Stimulated activated CD8-positive, alpha-beta memory T cell treated with anti-CD3 and anti-CD28 coated beads, Interleukin-7, amount 100 ng/mL, for 4 hours (primary cell): Measurements from ENCODE around the gene IGFBP5.

ENCODE experiments used
- DNase-seq, 2 donors: peaks; one replicate each; pipeline ENCODE4 v3.0.0-alpha.2; 2020; ENCODE audit warnings: low read depth in 2 of 2

Gene IGFBP5, protein sequence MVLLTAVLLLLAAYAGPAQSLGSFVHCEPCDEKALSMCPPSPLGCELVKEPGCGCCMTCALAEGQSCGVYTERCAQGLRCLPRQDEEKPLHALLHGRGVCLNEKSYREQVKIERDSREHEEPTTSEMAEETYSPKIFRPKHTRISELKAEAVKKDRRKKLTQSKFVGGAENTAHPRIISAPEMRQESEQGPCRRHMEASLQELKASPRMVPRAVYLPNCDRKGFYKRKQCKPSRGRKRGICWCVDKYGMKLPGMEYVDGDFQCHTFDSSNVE

DNA sequence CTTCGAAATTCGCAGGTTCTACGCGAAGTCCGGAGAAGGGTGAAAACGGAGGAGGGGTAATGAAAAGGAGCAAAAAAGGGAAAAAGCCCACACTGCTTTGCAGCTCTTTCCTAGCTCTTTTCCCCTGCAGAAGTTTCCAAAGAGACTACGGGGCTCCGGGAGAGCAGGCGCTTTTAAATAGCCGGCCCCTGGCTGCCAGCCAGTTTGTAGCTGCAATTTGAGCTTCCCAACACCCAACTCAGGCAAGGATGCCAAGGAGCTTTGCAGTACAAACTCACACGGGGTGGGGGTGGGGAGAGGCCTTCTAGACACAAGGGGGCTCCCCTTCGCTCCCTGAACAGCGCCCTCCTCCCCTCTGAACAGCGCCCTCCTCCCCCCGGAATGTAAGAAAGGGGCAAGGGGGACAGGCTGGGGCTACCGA lies at the start of gene IGFBP5:
Gene IGFBP5 (minus strand): TSS at position 149 of the 421 bp plus-strand sequence. CDS start 774 bp downstream, outside the sequence.
- no peak for DNase-seq

GRCh38 chr2:216743781-216744180 lies 48.4 kb upstream of the IGFBP5 start:
- no peak for DNase-seq

DNA sequence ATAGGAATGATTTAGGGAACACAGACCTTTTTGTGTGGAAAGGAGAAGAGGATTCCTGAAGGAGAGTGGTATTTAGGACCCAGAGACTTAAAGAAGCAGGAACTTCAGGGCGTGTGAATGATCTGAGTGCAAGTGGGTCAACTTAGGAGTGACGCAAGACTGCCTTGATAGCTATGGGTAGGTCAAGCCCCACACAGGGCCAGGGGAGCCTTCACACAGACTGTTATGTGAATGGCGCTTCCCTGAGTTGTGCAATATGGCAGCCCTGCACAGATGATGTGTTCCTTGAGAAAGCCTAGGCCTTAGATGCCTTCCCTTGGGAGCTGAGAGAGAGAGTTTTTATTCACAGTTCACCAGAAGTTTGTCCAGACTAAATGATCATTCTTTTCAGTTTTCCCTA lies 47.1 kb upstream of the IGFBP5 start:
- DNase-seq, result no peak

GRCh38 chr2:216741223-216741593 lies 45.9 kb upstream of the IGFBP5 start:
- DNase-seq, result no peak

DNA sequence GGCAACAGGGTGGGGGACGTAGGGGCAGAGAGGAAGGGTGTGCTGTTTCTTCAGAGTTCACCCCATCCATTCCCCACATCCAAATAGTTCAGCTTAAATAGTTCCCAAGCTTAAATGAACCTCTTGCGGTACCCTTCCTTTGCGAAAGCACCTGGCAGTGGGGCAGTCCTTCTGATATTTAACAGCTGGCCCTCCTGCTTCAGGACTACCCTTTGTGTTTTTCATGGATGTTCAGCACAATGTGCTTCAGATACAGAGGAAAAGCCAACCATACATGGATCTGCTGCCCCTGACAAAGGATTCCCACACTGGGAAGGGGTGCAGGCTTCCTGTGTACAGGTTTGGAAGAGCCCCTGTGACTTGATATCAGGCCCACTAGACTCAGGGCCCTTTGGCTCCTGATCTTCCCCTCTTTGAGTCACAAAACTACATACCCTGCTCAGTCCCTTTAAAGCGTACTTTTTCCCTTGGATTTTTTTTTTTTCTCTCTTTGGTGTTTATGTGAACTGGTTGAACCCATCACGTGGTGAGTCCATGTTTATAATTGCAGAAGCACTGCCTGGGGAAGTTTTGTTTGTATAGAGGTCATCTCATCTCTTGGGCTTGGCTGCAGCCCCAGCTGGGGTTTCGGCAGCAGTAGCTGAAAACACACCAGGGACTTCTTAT lies 45.3 kb upstream of the IGFBP5 start:
- no peak for DNase-seq

DNA sequence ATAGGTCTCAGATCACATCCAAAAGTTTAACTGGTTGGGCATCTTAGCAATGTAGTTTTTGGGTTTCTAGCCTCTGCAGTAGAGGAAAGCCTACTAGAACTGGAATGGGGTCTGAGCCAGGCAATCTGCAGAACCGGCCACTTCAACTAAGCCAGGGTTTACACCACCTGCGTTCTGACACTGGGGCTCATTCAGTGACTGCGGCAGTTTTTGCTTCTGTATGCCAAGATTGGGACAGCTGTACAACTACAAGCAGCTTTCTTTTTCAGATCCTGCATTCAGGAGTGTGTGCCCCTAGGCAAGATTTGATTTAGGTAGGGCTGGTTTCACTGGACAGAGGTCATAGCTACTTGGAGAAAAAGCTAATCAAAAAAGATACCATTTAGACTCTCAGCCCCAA lies 43.7 kb upstream of the IGFBP5 start:
- DNase-seq, result no peak

DNA sequence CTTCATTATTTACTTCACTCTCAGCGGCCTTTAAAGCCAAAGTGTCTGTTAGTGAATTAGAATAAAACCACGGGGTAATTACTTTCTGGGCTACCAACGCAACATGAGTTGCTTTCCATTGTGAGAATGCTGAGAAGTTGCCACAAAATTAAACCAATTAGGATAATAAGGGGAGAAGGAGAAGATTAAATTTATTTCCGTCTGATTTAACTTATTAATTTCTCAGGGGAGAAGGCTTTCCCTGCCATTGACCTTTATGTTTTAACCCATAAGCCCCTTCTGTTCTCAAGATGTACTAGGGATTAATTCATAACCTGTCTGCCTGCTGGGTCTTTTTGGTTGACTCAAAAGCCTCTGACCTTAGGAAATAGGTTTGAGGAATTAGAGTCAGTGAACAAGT lies 42.3 kb upstream of the IGFBP5 start:
- DNase-seq, result no peak

GRCh38 chr2:216736326-216736725 lies 41.0 kb upstream of the IGFBP5 start:
- no peak for DNase-seq

DNA sequence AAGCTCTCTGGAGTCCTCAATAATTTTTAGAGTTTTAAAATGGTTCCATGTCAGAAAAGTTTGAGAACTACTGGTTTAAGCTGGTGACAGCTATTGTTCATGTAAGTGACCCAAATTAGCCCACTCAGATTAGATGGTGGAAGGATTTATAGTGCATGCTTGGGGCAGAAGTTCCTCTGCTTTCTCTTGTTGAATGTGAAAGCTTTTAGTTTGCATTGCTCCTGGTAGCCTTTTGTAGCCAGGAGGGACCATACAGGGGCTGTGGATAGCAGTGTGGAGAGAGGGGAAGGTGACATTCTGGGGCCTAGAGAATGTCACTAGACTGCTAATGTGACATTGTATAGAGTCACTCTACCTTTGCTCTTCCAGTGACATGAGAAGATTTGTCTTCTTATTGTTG lies 40.3 kb upstream of the IGFBP5 start:
- DNase-seq, result no peak

- DNase-seq, result no peak
Observed at GRCh38 chr2:216735086-216735485, 39.7 kb upstream of the IGFBP5 start.

DNA sequence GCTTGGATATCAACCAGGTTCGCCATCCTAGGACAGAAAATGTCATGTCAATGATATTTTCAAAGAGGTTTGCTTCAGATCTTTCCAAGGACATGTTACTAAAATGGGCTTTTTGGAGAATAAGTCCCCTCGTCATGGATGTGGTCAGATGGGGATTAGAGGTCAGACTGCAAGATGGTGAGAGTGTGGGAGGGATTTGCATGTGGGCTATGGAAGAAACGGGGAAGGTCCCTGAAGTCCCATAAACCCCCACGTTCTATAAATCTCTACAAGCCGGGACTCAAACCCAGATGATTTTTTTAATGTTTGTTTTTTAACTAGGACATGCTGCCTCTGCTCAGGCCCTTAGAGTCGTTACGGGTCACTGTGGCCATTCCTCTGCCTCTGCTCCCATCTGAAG lies 37.7 kb upstream of the IGFBP5 start:
- DNase-seq, result no peak

GRCh38 chr2:216732334-216732733 lies 37.0 kb upstream of the IGFBP5 start:
- no peak for DNase-seq

DNA sequence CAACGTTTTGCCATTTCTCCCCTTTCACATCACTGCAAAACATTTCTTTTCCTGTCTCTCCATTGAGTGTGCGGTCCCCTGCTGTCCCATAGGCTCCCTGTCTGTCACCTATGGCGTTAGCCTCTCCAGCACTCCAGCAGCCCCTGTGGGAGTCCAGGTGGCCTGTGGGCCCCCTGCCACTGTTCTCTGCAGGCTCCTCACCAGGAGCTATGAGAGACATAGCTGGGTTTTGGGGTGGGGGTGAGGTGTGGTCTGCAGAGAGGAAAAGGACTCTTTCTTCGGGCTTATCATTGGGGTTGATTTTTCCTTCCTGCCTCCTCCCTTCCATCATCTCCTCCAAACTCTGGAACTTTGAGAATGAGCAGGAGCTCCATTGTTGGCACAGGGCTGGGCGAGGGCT lies 36.1 kb upstream of the IGFBP5 start:
- no peak for DNase-seq

DNA sequence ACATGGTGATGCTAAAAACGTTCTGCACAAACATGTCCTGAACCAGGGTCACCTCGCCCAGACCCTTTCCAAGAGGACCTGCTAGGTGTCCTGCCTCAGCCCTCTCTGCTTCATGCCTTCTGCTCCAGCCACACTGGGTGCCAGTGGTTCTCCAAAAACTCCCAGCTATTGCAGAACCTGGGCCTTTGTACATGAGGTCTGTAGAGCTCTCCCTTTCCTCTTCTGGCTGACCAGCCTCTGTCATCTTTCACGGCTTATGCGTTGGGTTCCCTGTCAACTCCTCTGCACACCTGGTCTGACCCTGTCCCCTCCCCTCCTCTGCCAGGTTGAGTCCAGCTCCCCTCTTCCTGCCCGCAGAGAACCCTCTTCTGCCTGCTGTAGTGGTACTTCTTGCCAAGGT lies 35.5 kb upstream of the IGFBP5 start:
- DNase-seq, result no peak

DNA sequence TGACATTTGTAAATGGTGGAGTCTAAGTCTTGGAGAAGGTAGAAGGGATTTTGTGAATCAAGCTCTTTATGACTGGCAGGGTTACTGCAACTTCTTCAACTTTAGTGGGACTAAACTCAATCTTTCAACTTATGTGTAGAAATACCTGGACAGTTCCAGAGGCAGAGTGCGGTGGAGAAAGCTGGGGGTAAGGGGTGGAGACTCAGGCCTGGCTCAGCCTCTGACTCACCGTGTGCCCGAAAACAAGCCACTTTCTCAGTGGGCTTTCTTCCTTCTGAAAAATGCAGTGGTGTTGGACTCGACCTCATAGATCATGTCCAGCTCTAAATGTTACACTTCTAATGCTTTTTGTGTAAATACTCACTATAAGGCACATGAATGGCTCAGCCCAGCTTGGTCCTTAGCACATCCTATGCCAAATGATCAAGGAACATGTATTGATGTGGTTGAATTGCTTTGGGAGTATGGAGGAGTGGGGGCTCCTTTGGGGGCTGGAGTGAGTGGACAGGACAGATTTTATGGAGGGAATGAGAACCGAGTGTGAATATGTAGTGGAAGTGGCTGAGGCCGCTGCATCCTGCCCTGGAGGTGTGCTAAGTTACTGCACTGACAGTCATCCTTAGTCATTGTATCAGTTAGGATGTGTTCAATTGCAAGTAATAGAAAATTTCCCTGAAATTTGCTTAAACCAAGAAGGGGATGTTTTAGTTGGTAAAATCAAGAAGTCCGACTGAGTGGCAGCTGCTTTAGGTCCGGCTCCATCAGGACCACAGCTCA lies 32.2 kb upstream of the IGFBP5 start:
- no peak for DNase-seq

GRCh38 chr2:216724190-216724589 lies 28.8 kb upstream of the IGFBP5 start:
- DNase-seq, result no peak

DNA sequence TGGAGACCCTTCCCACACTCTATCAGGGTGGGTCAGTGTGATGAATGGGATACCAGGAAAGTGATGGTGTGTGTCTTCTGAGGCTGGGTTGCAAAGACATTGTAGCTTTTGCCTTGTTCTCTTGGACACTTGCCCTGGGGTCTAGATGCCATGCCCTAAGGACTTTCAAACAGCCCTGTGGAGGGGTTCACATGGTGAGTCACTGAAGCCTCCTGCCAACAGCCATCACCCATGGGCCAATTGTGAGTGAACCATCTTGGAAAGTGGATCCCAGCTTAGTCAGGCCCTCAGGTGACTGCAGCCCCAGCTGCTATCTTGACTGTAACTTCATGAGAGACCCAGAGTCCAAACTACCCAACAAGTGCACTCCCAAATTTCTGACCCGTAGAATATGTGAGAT lies 25.8 kb upstream of the IGFBP5 start:
- DNase-seq, result no peak

DNA sequence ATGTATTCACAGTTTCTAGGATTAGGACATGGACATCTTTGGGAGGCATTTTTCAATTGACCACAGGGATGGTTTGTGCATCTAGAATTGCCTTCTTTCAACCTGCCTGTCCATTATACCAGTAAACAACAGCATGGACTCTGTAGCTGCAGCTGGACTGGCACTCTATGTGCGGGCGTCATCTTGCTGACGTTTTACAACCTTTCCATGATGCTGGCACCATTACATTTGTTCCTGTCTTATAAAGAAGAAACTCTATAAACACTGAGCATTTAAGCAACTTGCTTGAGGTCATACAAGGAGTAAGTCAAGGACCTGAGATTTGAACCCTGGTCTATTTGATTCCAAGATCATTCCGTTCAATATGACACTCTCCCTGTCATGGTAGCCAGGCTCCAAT lies 25.4 kb upstream of the IGFBP5 start:
- DNase-seq, result no peak

DNA sequence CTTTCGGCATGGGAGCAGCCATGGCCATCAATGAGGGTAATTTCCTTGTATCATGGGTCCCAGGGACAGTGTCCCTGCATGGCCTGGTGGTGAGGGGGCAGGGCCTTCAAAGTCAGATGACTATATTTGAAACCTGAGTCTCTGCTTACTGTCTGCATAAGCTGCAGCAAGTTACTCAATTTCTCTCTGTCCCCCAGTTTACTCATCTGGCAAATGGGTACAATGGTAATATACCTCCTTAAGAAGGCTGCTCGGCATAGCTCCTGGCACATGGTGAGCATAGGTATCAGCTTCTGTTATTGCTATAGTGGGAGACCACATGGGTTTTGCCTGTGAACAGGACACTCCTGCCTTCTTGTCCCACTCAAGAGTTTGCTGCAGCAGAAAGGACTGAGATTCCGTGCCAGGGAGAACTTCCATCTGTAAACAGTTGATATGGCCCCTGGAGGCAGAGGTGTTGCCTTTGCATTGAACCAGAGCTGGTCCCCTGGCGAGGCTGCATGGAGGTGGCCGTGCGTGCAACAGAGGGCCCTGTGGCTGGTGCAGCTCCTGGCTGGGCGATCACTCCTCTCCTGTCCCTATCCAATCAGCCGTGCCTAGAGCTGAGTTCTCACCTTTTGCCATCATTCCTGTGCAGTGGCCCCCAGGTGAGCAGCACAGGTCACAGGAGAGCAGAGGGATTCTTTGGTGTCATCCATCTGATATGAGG lies 22.7 kb upstream of the IGFBP5 start:
- no peak for DNase-seq

DNA sequence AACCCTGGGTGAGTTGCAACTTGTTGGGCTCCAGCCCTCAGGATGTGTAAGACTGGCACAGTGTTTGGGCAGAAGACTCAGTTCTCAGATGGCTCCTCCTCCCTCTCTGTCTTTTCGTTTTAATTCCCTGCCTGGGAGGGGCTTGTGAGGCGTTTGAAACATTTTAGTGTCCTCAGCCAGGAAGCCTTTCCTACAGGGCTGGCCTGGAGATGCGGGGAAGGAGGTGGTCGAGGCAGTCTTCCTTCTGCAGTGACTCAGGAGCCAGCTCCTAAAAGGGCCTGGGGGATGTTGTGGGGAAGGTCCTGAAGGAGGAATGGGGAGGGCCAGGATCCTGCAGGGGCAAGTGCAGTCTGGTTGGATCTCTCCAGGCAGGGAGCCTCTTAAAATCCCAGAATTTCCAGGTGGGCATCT lies 22.1 kb upstream of the IGFBP5 start:
- no peak for DNase-seq

GRCh38 chr2:216716109-216716508 lies 20.8 kb upstream of the IGFBP5 start:
- DNase-seq, result no peak

DNA sequence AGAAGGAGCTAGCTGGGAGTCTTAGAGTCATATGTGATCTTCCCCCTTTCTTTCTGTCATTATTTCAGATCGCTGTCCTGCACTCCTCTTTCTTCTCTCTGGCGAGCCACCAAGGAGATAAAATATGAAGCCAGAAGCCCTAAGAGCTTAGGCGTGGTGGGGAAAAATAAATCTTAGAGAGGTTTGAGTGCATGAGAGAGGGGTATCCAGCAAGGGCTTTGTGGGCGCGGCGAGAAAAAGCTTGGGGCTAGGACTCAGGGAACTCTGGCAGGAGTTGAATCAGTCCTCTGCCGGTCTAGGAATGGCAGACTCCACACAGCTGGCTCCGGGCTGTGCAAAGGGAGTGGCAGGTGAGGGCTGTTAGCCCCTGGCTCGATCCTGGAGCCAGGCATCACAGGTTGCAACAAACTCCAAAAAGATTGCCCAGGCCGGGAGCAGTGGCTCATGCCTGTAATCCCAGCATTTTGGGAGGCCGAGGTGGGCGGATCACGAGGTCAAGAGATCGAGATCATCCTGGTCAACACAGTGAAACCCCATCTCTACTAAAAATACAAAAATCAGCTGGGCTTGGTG lies 20.1 kb upstream of the IGFBP5 start:
- no peak for DNase-seq
